A172 (cell line): ENCODE results near the gene OR2Z1. TPM values are rescaled to one million over a fixed set of nuclear protein-coding genes. Genes with fewer than 3 reads are reported as not detected.
"Not testable (repeated sequence)": the region's sequence is repeated elsewhere in the genome, so short reads cannot be mapped to it uniquely, and the experiment has no call there.

ENCODE experiments used
- DNase-seq: peaks from one replicate; pipeline ENCODE4 v3.0.0-alpha.2; 2015; ENCODE audit warnings: low spot score
- total RNA-seq: library from RNA; depleted of rRNA; stranded (reverse); fragments of >200 nt; shearing (Covaris generic); gene quantifications from 2 replicates; pipeline ENCODE4 v1.2.3, GENCODE V29; 2014; rRNA removed

OR2Z1 gene
- total RNA-seq, 1 experiment from 2014 or later = not detected

GRCh38 chr19:8703223-8703622 is 18.2 kb upstream of the OR2Z1 start:
- no peak for DNase-seq

- peak; percentile 15 for DNase-seq
These were observed 16.1 kb upstream of the OR2Z1 start for GRCh38 chr19:8705304-8705703.

- no peak for DNase-seq
These were observed 15.7 kb upstream of the OR2Z1 start for GRCh38 chr19:8705742-8706141.

GRCh38 chr19:8710337-8710736 is 11.1 kb upstream of the OR2Z1 start:
- not testable (repeated sequence) for DNase-seq

- DNase-seq = no peak
These were observed 598 bp downstream of the OR2Z1 start for GRCh38 chr19:8722032-8722431.

GRCh38 chr19:8724276-8724675 is 2.8 kb downstream of the OR2Z1 start:
- DNase-seq = no peak

- DNase-seq = no peak
These were observed 10.2 kb downstream of the OR2Z1 start for GRCh38 chr19:8731428-8732169.

GRCh38 chr19:8738377-8738776 is 16.9 kb downstream of the OR2Z1 start:
- no peak for DNase-seq

GRCh38 chr19:8739291-8740065 is 18.0 kb downstream of the OR2Z1 start:
- DNase-seq = not testable (repeated sequence)

- not testable (repeated sequence) for DNase-seq
These were observed 45.8 kb downstream of the OR2Z1 start for GRCh38 chr19:8767257-8767656.

- DNase-seq = not testable (repeated sequence)
These were observed 47.8 kb downstream of the OR2Z1 start for GRCh38 chr19:8769265-8769664.

- DNase-seq = not testable (repeated sequence)
These were observed 52.2 kb downstream of the OR2Z1 start for GRCh38 chr19:8773587-8773986.

Other genes with a start within 250 kb of the OR2Z1 start
- not detected in 2 replicates for gene PRAM1, start 219.0 kb upstream of the OR2Z1 start, total RNA-seq
- gene ZNF414, start 207.5 kb upstream of the OR2Z1 start, total RNA-seq = 3.4 and 17.7 TPM in 2 replicates
- gene MYO1F, start 144.2 kb upstream of the OR2Z1 start, total RNA-seq = 0.02 TPM in 1 of 2 replicates, not detected in the other
- gene ADAMTS10, start 110.9 kb upstream of the OR2Z1 start, total RNA-seq = 7.7 and 8.1 TPM in 2 replicates
- not detected in 2 replicates for gene NFILZ, start 91.0 kb upstream of the OR2Z1 start, total RNA-seq
- gene ACTL9, start 22.8 kb upstream of the OR2Z1 start, total RNA-seq = not detected in 2 replicates
- 19.3 and 20.0 TPM in 2 replicates for gene ZNF558, start 110.7 kb downstream of the OR2Z1 start, total RNA-seq
- not detected in 2 replicates for gene MBD3L1, start 110.7 kb downstream of the OR2Z1 start, total RNA-seq